ENCODE results near the gene NFASC. TPM values are rescaled to one million over a fixed set of nuclear protein-coding genes. Genes with fewer than 3 reads are reported as not detected.

NFASC gene
- total RNA-seq, 4 donors from 2014 or later = 7.9 to 68.7 (median 32.7) TPM

GRCh38 chr1:204927673-204928641 lies 57.3 kb downstream of the NFASC start:
- Histone ChIP-seq H3K4me1 (no peaks in the 10 kb centered on the region), H3K36me3 (no peaks in the 10 kb centered on the region), H3K27me3 (no peaks in the 10 kb centered on the region), H3K27ac (no peak overlapping the region), H3K4me3 (no peak overlapping the region), H3K9me3 (no peaks in the 10 kb centered on the region)
- intact Hi-C loops (cut with DNase I; ENCODE audit: low total_unique reads) = no loop called here
- TF ChIP-seq POLR2A (IDR thresholded peaks at IDR 0.05) = no peak
- TF ChIP-seq, protein P1, sequence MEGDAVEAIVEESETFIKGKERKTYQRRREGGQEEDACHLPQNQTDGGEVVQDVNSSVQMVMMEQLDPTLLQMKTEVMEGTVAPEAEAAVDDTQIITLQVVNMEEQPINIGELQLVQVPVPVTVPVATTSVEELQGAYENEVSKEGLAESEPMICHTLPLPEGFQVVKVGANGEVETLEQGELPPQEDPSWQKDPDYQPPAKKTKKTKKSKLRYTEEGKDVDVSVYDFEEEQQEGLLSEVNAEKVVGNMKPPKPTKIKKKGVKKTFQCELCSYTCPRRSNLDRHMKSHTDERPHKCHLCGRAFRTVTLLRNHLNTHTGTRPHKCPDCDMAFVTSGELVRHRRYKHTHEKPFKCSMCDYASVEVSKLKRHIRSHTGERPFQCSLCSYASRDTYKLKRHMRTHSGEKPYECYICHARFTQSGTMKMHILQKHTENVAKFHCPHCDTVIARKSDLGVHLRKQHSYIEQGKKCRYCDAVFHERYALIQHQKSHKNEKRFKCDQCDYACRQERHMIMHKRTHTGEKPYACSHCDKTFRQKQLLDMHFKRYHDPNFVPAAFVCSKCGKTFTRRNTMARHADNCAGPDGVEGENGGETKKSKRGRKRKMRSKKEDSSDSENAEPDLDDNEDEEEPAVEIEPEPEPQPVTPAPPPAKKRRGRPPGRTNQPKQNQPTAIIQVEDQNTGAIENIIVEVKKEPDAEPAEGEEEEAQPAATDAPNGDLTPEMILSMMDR (IDR thresholded peaks at IDR 0.05) = no peak
- DNase-seq = no peak

GRCh38 chr1:204928671-204929486 lies 58.2 kb downstream of the NFASC start:
- no peak overlapping the region for H3K27ac ChIP-seq
- no peaks in the 10 kb centered on the region for H3K4me1 ChIP-seq
- no peaks in the 10 kb centered on the region for H3K36me3 ChIP-seq
- no peak overlapping the region for H3K4me3 ChIP-seq
- no peaks in the 10 kb centered on the region for H3K9me3 ChIP-seq
- no peaks in the 10 kb centered on the region for H3K27me3 ChIP-seq
- intact Hi-C loops (cut with DNase I; ENCODE audit: low total_unique reads) = no loop called here
- no peak for TF ChIP-seq POLR2A (IDR thresholded peaks at IDR 0.05)
- TF ChIP-seq, protein P1 (IDR thresholded peaks at IDR 0.05) = no peak
- no peak for DNase-seq

GRCh38 chr1:204929487-204930154 lies 59.0 kb downstream of the NFASC start:
- Histone ChIP-seq H3K36me3 (no peaks in the 10 kb centered on the region), H3K4me3 (no peak overlapping the region), H3K9me3 (no peaks in the 10 kb centered on the region), H3K27ac (no peak overlapping the region), H3K4me1 (no peaks in the 10 kb centered on the region), H3K27me3 (no peaks in the 10 kb centered on the region)
- DNase-seq = no peak
- intact Hi-C loops (cut with DNase I; ENCODE audit: low total_unique reads) = no loop called here
- TF ChIP-seq, protein P1 (IDR thresholded peaks at IDR 0.05) = no peak
- no peak for TF ChIP-seq POLR2A (IDR thresholded peaks at IDR 0.05)

GRCh38 chr1:204930155-204930523 lies 59.5 kb downstream of the NFASC start:
- Histone ChIP-seq H3K4me1 (no peaks in the 10 kb centered on the region), H3K36me3 (no peaks in the 10 kb centered on the region), H3K4me3 (no peak overlapping the region), H3K27me3 (no peaks in the 10 kb centered on the region), H3K27ac (no peak overlapping the region), H3K9me3 (no peaks in the 10 kb centered on the region)
- TF ChIP-seq, protein P1 (IDR thresholded peaks at IDR 0.05) = no peak
- no peak for TF ChIP-seq POLR2A (IDR thresholded peaks at IDR 0.05)
- no peak for DNase-seq
- intact Hi-C loops (cut with DNase I; ENCODE audit: low total_unique reads) = no loop called here
